Fibroblast of skin of abdomen (primary cell): ENCODE data around the gene SLC39A7.
"Not testable (repeated sequence)": the region's sequence is repeated elsewhere in the genome, so short reads cannot be mapped to it uniquely, and the experiment has no call there.

ENCODE experiments used
- DNase-seq: peaks from one replicate; pipeline ENCODE4 v3.0.0-alpha.2; 2013

The SLC39A7 gene

GRCh38 chr6:33206027-33206863, 5.6 kb downstream of the SLC39A7 start:
- DNase-seq = peak; percentile 32

GRCh38 chr6:33206864-33207551, 6.3 kb downstream of the SLC39A7 start:
- peak; percentile 31 for DNase-seq

DNA sequence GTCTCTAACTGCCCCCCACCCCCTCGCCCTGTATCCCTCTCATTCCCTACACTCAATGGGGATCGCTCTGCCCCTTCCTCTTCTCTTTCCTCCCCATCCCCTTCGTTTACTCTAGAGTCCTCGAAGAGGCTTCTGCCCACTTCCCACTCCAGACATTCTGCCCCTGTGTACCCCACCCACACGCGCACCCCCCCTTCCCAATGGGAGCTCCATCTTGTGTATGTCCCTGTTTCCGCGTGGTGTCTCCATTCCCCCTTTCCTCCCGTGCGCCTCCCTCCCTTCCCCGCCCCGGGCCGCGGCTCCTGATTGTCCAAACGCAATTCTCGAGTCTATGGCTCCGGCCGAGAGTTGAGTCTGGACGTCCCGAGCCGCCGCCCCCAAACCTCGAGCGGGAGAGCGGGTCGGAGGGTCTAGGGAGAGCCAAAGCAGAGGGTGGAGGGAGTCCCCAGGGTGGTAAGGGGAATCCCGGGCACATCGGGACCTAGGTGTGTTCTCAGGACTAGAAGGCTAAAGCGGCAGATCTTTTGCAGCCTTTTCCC, 7.0 kb downstream of the SLC39A7 start:
- peak; percentile 44 for DNase-seq

DNA sequence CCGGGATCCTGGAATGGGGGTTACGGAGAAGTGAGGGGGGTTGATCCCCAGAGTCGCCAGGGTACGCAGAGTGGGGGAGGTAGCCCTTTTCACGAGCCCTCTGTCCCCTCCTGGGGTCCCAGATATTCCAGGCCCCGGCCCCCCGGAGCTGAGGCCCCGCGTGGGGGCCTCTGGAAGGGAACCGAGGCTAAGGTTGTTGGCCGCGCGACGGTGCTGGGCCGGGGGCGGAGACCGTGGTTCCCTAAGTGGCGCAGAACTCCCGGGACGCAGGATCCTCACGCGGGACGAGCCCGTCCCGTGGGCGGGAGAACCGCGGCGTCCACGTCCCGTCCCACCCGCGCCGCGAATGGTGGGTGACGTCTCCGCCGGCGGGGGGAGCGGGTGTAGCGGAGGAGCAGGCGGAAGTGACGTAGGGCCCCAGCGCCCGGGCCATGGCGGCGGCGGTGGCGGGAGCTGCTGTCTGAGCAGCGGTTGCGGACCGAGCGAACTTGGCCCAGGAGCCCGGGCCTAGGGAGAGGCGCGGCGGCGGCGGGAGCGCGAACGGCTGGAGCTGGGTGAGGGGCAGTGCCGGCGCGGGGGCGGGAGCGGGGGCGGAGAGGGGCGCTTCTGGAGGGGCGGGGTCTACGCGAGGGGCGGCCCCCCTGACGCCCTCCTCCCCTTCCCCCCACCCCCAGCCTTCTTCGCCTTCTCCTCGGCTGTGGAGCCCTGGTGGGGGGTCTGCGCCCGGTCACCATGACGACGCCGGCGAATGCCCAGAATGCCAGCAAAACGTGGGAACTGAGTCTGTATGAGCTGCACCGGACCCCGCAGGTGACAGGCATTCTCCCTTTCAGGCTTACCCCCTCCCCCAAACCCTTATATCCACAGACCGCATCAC, 7.7 kb downstream of the SLC39A7 start, which contains the start of gene RING1:
Gene RING1, plus strand, starts transcription at position 410 of the 877 bp plus-strand sequence. Its CDS starts 323 bp downstream, at position 733.
- DNase-seq = peak; percentile 79

DNA sequence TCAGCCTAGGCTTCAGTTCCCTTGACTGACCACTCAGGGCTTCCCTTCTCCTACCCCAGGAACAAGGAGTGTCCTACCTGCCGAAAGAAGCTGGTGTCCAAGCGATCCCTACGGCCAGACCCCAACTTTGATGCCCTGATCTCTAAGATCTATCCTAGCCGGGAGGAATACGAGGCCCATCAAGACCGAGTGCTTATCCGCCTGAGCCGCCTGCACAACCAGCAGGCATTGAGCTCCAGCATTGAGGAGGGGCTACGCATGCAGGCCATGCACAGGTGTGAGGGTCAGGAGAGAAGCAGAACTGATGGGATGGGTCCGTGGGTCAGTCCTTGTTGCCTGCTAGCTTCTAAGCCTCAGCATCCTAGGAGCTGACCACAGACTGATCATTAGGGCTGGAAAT, 9.2 kb downstream of the SLC39A7 start:
- no peak for DNase-seq

DNA sequence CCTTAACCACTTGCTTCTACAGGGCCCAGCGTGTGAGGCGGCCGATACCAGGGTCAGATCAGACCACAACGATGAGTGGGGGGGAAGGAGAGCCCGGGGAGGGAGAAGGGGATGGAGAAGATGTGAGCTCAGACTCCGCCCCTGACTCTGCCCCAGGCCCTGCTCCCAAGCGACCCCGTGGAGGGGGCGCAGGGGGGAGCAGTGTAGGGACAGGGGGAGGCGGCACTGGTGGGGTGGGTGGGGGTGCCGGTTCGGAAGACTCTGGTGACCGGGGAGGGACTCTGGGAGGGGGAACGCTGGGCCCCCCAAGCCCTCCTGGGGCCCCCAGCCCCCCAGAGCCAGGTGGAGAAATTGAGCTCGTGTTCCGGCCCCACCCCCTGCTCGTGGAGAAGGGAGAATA, 10.5 kb downstream of the SLC39A7 start:
- no peak for DNase-seq

DNA sequence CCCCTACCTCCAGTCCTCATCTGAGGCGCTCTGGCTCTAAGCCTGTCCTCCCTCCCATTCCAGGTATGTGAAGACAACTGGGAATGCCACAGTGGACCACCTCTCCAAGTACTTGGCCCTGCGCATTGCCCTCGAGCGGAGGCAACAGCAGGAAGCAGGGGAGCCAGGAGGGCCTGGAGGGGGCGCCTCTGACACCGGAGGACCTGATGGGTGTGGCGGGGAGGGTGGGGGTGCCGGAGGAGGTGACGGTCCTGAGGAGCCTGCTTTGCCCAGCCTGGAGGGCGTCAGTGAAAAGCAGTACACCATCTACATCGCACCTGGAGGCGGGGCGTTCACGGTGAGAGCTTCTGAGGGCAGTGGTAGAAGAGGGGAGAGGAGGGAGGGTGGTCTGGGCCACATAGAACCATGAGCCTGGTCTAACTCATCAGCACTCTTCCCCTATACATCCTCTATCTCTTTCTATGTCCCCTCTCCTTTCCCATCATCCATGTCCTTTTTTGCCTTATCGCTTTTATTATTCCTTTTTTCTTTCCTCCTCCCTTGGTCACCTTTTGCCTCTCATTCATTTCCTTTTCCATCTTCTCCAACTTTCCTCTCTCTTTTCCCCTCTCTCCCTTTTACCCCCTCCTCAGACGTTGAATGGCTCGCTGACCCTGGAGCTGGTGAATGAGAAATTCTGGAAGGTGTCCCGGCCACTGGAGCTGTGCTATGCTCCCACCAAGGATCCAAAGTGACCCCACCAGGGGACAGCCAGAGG, 11.2 kb downstream of the SLC39A7 start:
- DNase-seq = no peak

- DNase-seq = no peak
These were observed 12.1 kb downstream of the SLC39A7 start for GRCh38 chr6:33212857-33213165.

DNA sequence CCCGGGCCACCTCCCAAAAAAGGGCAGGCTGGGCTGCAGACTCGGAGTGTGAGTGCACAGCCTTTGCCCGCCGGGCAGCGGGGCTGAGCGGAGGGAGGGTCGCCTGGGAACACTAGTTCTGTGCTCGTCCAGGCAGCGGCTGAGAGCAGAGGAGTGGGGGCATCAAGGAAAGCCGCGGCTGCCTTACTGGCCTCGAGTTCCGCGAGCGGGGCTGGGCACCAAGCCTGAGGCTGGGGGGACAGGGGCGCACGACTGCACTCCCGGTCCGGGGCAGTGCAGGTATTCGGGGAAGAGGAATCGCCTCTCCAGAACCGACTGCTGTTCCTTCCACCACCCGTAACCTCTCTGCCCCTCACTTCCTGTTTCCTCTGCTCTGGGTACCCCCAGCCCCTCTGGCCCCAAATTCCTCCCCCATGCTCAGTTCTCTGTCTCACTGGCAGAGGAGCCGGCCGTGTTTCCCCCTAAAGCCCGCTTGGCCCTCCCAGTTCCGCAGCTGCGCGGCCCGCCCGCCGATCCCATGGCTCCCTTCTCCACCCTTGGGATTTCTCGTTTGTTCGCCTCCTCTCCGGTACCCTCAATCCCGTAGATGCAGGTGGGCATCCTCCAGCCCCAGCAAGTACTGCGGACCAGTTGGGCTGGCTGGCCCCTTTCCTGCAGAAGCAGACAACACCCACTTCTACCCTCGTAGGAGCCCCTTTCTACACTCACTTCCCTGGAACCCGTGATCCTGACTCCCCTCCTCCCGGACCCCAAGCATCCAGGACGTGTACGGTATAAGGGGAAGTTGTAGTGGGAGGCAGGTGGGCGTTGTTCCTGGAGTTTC, 12.7 kb downstream of the SLC39A7 start:
- peak; percentile 31 for DNase-seq

DNA sequence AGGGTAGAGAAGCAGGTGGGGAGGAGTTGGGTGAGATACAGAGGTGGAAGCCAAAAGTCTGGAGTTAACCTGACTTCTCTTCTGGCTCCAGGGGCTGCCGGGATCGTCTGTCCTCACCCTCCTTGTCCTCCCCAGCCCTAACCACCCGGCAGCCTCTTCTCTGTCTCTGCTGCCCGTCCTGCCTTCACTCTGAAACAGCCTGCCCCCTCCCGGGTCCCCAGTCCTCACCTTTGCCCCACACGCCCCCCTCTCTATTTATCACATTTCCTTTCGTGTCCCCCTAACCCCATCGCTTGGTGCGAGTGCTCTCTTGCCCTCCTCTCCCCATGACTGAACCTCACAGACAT, 13.3 kb downstream of the SLC39A7 start:
- DNase-seq = no peak

DNA sequence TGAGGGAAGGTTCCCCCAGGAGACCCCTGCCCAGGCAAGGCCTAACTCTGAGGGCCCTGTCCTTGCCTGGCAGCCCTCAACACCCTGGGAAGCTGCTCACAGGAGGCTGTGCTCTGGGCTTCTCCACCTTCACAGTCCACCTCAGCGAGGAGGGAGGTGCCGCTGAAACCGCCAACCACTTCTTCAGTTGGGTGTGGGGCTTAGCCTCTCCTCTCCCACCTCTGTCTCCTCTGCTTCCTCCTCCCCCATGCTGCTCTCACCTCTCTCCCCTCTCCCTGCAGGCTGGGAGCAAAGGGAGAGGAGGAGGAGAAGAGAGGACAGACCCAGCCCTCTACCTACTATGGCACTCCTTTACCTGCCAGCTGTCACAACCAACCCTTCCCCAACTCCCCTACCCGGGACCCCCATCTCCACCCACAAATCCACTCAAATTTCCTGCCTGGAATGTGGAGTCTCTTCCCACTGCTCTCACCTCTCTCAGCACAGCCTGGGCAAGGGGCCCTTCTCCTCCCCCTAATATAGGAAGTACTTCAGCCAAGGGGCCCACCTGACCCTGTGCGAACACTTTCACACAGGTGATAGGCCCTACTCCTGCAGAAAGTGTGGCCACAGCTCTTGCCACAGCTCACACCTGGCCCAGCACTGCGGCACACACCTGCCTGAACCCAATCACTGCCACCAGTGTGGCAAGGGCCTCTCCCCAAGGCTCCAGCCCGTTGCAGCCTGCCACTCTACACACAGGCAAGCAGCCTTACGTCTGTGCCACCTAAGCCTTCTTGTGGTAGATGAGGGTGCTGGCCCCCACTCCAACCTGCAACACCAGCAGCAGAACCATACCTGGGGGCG, 14.8 kb downstream of the SLC39A7 start:
- DNase-seq = no peak

GRCh38 chr6:33216117-33216649, 15.5 kb downstream of the SLC39A7 start:
- DNase-seq = no peak

- no peak for DNase-seq
These were observed 16.6 kb downstream of the SLC39A7 start for GRCh38 chr6:33217246-33217645.

- no peak for DNase-seq
These were observed 17.0 kb downstream of the SLC39A7 start for GRCh38 chr6:33217681-33218080.

GRCh38 chr6:33226503-33227120, 25.9 kb downstream of the SLC39A7 start:
- DNase-seq = not testable (repeated sequence)

DNA sequence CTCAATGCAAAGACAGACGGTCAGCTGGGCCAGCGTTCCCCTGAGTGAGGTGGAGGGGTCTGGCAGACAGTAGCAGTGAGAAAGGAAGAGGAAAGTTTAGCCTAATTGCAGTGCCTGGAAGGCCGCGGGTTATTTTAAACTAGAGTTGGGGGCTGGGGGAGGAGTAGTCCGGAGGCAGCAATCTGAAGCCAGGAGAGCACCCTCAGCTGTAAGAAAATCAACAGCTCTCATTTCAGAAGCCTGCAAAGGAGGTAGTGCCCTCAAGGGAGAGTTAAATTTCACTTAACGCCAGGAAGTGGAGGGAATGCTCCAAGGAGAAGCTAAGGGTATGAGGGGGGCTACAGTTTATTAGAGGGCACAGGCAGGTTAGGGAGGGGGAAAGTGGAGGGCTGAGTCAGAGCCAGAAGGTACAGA, 34.6 kb downstream of the SLC39A7 start:
- no peak for DNase-seq

GRCh38 chr6:33236328-33236727, 35.7 kb downstream of the SLC39A7 start:
- DNase-seq = no peak

DNA sequence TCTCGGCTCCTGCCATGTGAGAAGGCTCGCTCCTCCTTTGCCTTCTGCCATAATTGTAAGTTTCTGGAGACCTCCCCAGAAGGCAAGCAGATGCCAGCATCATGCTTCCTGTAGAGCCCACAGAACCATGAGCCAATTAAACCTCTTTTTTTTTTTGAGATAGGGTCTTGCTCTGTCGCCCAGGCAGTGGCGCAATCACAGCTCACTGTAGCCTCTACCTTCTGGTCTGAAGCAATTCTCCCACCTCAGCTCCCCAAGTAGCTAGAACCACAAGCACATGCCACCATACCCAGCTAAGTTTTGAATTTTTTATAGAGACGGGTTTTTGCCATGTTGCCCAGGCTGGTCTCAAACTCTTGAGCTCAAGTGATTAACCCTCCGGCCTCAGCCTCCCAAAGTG, 36.2 kb downstream of the SLC39A7 start:
- no peak for DNase-seq

DNA sequence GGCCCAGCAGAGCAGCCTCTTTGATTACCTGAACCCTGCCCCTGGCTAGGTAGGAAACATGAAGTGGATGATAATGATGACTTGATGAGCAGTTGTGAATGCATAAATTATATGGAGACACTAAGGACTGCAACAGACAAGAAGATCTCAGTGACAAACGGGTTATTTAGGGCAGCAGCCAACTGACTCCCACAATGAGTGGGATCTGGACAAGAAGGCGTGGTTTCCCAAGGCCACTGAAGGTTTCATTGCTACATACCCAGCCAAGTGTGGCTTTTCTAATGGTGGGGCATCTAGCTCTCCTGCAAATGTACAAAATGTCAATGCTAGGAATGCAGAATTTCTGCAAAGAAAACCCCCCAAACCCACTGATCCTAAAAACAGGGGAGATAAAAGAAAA, 37.1 kb downstream of the SLC39A7 start:
- DNase-seq = no peak
